Gastroesophageal sphincter (tissue), 3 donors: ENCODE data around the gene MACROD1.

ENCODE experiments used
- CTCF ChIP-seq, 4 experiments: fragments of 200-600 bp in 2 of 4; fragments of 450-650 bp in 2 of 4; sonication (generic) in 1 of 4; IDR thresholded peaks; one replicate each; pipeline ENCODE4 v1.5.1; 2017 to 2019; ENCODE audit warnings: antibody characterized with exemption in 4 of 4, mild to moderate bottlenecking in 2 of 4, moderate library complexity in 2 of 4
- EP300 ChIP-seq: sonication (generic); formaldehyde crosslinking; IDR thresholded peaks from one replicate; pipeline ENCODE4 v1.6.1; 2017; ENCODE audit warnings: antibody characterized with exemption, mild to moderate bottlenecking
- POLR2A ChIP-seq, 2 donors: fragments of 450-650 bp; IDR thresholded peaks; one replicate each; pipeline ENCODE4 v1.6.1; 2017; ENCODE audit warnings: antibody characterized with exemption in 2 of 2, mild to moderate bottlenecking in 2 of 2, moderate library complexity in 1 of 2
- POLR2AphosphoS5 ChIP-seq: sonication (generic); formaldehyde crosslinking; IDR thresholded peaks from one replicate; pipeline ENCODE4 v1.6.1; 2017; ENCODE audit warnings: antibody characterized with exemption

DNA sequence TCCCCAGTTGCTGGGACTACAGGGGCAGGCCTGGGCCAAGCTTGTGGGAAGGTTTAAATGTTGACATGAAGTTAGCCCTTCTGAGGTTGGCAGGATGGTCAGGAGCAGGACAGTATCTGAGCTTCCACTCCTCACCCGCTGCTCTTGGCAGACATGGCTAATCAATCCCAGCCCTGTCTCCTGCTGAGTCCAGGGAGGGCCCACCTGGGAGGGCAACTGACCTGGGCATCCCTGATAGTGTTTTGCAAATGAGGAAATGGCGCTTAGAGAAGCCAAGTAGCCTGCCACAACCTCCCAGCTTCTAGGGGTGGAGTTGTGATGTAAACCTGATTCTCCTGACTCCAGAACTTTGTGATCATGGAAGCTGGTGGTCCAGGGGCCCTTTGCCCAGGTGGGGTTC is 113.5 kb downstream of the MACROD1 start:
- TF ChIP-seq POLR2AphosphoS5 (no peak), POLR2A (IDR thresholded peaks at IDR 0.05) (no peak), CTCF (IDR thresholded peaks at IDR 0.05) (no peak), EP300 (no peak)
